Measurements from ENCODE around the gene GRIA4.

DNA sequence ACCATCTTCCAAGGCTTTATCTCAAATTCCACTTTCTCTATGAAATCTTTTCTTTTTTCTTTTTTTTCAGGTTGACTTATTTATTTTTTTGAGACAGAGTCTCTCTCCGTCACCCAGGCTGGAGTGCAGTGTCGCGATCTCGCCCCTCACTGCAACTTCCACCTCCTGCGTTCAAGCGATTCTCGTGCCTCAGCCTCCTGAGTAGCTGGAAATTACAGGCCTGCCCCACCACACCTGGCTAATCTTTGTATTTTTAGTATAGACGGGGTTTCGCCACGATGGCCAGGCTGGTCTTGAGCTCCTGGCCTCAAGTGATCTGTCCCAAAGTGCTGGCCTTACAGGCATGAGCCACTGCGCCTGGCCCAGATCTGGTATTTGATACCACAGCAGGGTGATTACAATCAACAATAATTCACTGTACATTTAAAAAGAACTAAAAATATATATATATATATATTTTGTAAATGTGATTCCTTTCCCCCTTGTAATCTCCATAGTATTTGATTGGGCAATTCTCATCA, 290.7 kb downstream of the GRIA4 start:
- no peak for TF ChIP-seq POLR2A (IDR thresholded peaks at IDR 0.05; ENCODE audit: low read length)
- no peak for TF ChIP-seq GATA1 (IDR thresholded peaks at IDR 0.05; ENCODE audit: low read depth, low read length)

All from erythroblast (primary cell).